ENCODE measurements around the gene SH2D3A. TPM values are rescaled to one million over a fixed set of nuclear protein-coding genes. Genes with fewer than 3 reads are reported as not detected.
"Not testable (repeated sequence)": the region's sequence is repeated elsewhere in the genome, so short reads cannot be mapped to it uniquely, and the experiment has no call there.

Gene SH2D3A
- total RNA-seq, 5 donors from 2014 or later (not counting 1 experiment from before 2014, with no cell fraction given), result 61.7 to 83.7 (median 73.6) TPM

- DNase-seq; H3K4me1 ChIP-seq (ENCODE audit: control insufficient read depth in 1 of 2, extremely low read depth in 1 of 2, insufficient read depth in 2 of 2, low read length in 2 of 2); H3K36me3 ChIP-seq (ENCODE audit: control insufficient read depth in 2 of 2, extremely low read depth in 1 of 2, insufficient read depth in 1 of 2, low read length in 1 of 2); ATAC-seq (replicated peaks in 1 of 4); H3K27ac ChIP-seq (ENCODE audit: low read length); H3K4me3 ChIP-seq (ENCODE audit: control insufficient read depth in 1 of 2, extremely low read depth in 1 of 2, low read length in 1 of 2); H3K4me3 Mint-ChIP-seq; H3K27ac Mint-ChIP-seq; H3K9me3 ChIP-seq; H3K36me3 Mint-ChIP-seq; H3K9me3 Mint-ChIP-seq; POLR2A ChIA-PET: not testable (repeated sequence)
- peaks cover 10 to 16% (median 12%) of the 10 kb centered on the region in 3 donors for H3K4me1 Mint-ChIP-seq
- H3K27me3 Mint-ChIP-seq, result peaks cover 33 to 38% of the 10 kb centered on the region in 2 donors
- CTCF ChIA-PET, result interaction anchor here in 1 of 2 donors (0.7 kb wide), 1 partner anchor 178 kb away, joined by 4 read pairs; no protein-coding TSS in a partner anchor
- 95% methylated on average over 7 of the region's 12 CpGs for WGBS (ENCODE audit: insufficient coverage)
- peaks cover 0 to 55% of the 10 kb centered on the region in 2 experiments for H3K27me3 ChIP-seq (replicated peaks in 1 of 2; ENCODE audit: control insufficient read depth in 2 of 2, extremely low read depth in 1 of 2, insufficient read depth in 2 of 2, low read length in 1 of 2)
Observed at GRCh38 chr19:6708913-6709312, 58.3 kb downstream of the SH2D3A start.

GRCh38 chr19:6708346-6708745, 58.9 kb downstream of the SH2D3A start:
- H3K4me3 Mint-ChIP-seq, result no peak overlapping the region
- H3K36me3 Mint-ChIP-seq, result no peaks in the 10 kb centered on the region
- no peak for DNase-seq
- H3K36me3 ChIP-seq (ENCODE audit: control insufficient read depth in 2 of 2, extremely low read depth in 1 of 2, insufficient read depth in 1 of 2, low read length in 1 of 2), result no peaks in the 10 kb centered on the region
- peaks cover 0 to 55% of the 10 kb centered on the region in 2 experiments for H3K27me3 ChIP-seq (replicated peaks in 1 of 2; ENCODE audit: control insufficient read depth in 2 of 2, extremely low read depth in 1 of 2, insufficient read depth in 2 of 2, low read length in 1 of 2)
- no peak overlapping the region for H3K27ac ChIP-seq (ENCODE audit: low read length)
- H3K9me3 ChIP-seq, result no peaks in the 10 kb centered on the region
- H3K27me3 Mint-ChIP-seq, result peaks cover 33 to 38% of the 10 kb centered on the region in 2 donors
- peaks cover 10 to 16% (median 12%) of the 10 kb centered on the region in 3 donors for H3K4me1 Mint-ChIP-seq
- H3K4me1 ChIP-seq (ENCODE audit: control insufficient read depth in 1 of 2, extremely low read depth in 1 of 2, insufficient read depth in 2 of 2, low read length in 2 of 2), result peaks cover 0 to 7% of the 10 kb centered on the region in 2 experiments
- H3K4me3 ChIP-seq (ENCODE audit: control insufficient read depth in 1 of 2, extremely low read depth in 1 of 2, low read length in 1 of 2), result no peak overlapping the region
- no peak overlapping the region for H3K27ac Mint-ChIP-seq
- CTCF ChIA-PET, result interaction anchor here in 1 of 2 donors (0.7 kb wide), 1 partner anchor 179 kb away, joined by 4 read pairs; no protein-coding TSS in a partner anchor
- POLR2A ChIA-PET, result no interaction called here
- H3K9me3 Mint-ChIP-seq, result no peaks in the 10 kb centered on the region
- no peak for ATAC-seq (replicated peaks in 1 of 4)
- WGBS (ENCODE audit: insufficient coverage), result 92% methylated on average over 3 of the region's 3 CpGs

GRCh38 chr19:6707658-6708018, 59.6 kb downstream of the SH2D3A start:
- 80% methylated on average over 15 of the region's 16 CpGs for WGBS (ENCODE audit: insufficient coverage)
- Mint-ChIP-seq H3K36me3 (no peaks in the 10 kb centered on the region), H3K27me3 (peaks cover 33 to 36% of the 10 kb centered on the region in 2 donors), H3K4me3 (no peak overlapping the region), H3K27ac (no peak overlapping the region), H3K9me3 (no peaks in the 10 kb centered on the region), H3K4me1 (peaks cover 10 to 16% (median 12%) of the 10 kb centered on the region in 3 donors)
- DNase-seq (no peak), ATAC-seq (replicated peaks in 1 of 4) (no peak)
- Histone ChIP-seq H3K27ac (ENCODE audit: low read length) (no peak overlapping the region), H3K27me3 (replicated peaks in 1 of 2; ENCODE audit: control insufficient read depth in 2 of 2, extremely low read depth in 1 of 2, insufficient read depth in 2 of 2, low read length in 1 of 2) (peaks cover 0 to 53% of the 10 kb centered on the region in 2 experiments), H3K4me3 (ENCODE audit: control insufficient read depth in 1 of 2, extremely low read depth in 1 of 2, low read length in 1 of 2) (no peak overlapping the region), H3K36me3 (ENCODE audit: control insufficient read depth in 2 of 2, extremely low read depth in 1 of 2, insufficient read depth in 1 of 2, low read length in 1 of 2) (no peaks in the 10 kb centered on the region), H3K4me1 (ENCODE audit: control insufficient read depth in 1 of 2, extremely low read depth in 1 of 2, insufficient read depth in 2 of 2, low read length in 2 of 2) (peaks cover 0 to 7% of the 10 kb centered on the region in 2 experiments), H3K9me3 (no peaks in the 10 kb centered on the region)
- ChIA-PET POLR2A (no interaction called here), CTCF (no interaction called here)

GRCh38 chr19:6707011-6707657, 60.1 kb downstream of the SH2D3A start:
- CTCF ChIA-PET, result no interaction called here
- no peak for DNase-seq

GRCh38 chr19:6706633-6706958, 60.6 kb downstream of the SH2D3A start:
- no peaks in the 10 kb centered on the region for H3K36me3 ChIP-seq (ENCODE audit: control insufficient read depth in 2 of 2, extremely low read depth in 1 of 2, insufficient read depth in 1 of 2, low read length in 1 of 2)
- Mint-ChIP-seq H3K27me3 (peaks cover 33% of the 10 kb centered on the region in 2 donors), H3K9me3 (no peaks in the 10 kb centered on the region), H3K27ac (no peak overlapping the region), H3K4me1 (peaks cover 10 to 16% (median 12%) of the 10 kb centered on the region in 3 donors), H3K36me3 (no peaks in the 10 kb centered on the region), H3K4me3 (no peak overlapping the region)
- ATAC-seq (replicated peaks in 1 of 4) (no peak), DNase-seq (no peak)
- H3K4me1 ChIP-seq (ENCODE audit: control insufficient read depth in 1 of 2, extremely low read depth in 1 of 2, insufficient read depth in 2 of 2, low read length in 2 of 2), result peaks cover 0 to 7% of the 10 kb centered on the region in 2 experiments
- no peak overlapping the region for H3K27ac ChIP-seq (ENCODE audit: low read length)
- no peaks in the 10 kb centered on the region for H3K9me3 ChIP-seq
- CTCF ChIA-PET, result no interaction called here
- H3K4me3 ChIP-seq (ENCODE audit: control insufficient read depth in 1 of 2, extremely low read depth in 1 of 2, low read length in 1 of 2), result no peak overlapping the region
- no CpG with 5 or more reads among the region's 3 CpGs for WGBS (ENCODE audit: insufficient coverage)
- POLR2A ChIA-PET, result no interaction called here
- H3K27me3 ChIP-seq (replicated peaks in 1 of 2; ENCODE audit: control insufficient read depth in 2 of 2, extremely low read depth in 1 of 2, insufficient read depth in 2 of 2, low read length in 1 of 2), result peaks cover 0 to 55% of the 10 kb centered on the region in 2 experiments

More at GRCh38 chr19:6707011-6707657, 60.1 kb downstream of the SH2D3A start:
- no peaks in the 10 kb centered on the region for H3K9me3 Mint-ChIP-seq
- H3K9me3 ChIP-seq, result no peaks in the 10 kb centered on the region
- 93% methylated on average over 24 of the region's 44 CpGs for WGBS (ENCODE audit: insufficient coverage)
- no peak overlapping the region for H3K4me3 Mint-ChIP-seq
- H3K27me3 Mint-ChIP-seq, result peaks cover 33% of the 10 kb centered on the region in 2 donors
- H3K36me3 ChIP-seq (ENCODE audit: control insufficient read depth in 2 of 2, extremely low read depth in 1 of 2, insufficient read depth in 1 of 2, low read length in 1 of 2), result no peaks in the 10 kb centered on the region
- peaks cover 0 to 56% of the 10 kb centered on the region in 2 experiments for H3K27me3 ChIP-seq (replicated peaks in 1 of 2; ENCODE audit: control insufficient read depth in 2 of 2, extremely low read depth in 1 of 2, insufficient read depth in 2 of 2, low read length in 1 of 2)
- H3K4me3 ChIP-seq (ENCODE audit: control insufficient read depth in 1 of 2, extremely low read depth in 1 of 2, low read length in 1 of 2), result no peak overlapping the region
- no peak overlapping the region for H3K27ac Mint-ChIP-seq
- H3K27ac ChIP-seq (ENCODE audit: low read length), result no peak overlapping the region
- peaks cover 10 to 16% (median 12%) of the 10 kb centered on the region in 3 donors for H3K4me1 Mint-ChIP-seq
- H3K36me3 Mint-ChIP-seq, result no peaks in the 10 kb centered on the region
- POLR2A ChIA-PET, result no interaction called here
- peaks cover 0 to 7% of the 10 kb centered on the region in 2 experiments for H3K4me1 ChIP-seq (ENCODE audit: control insufficient read depth in 1 of 2, extremely low read depth in 1 of 2, insufficient read depth in 2 of 2, low read length in 2 of 2)
- ATAC-seq (replicated peaks in 1 of 4), result no peak

- H3K27ac ChIP-seq (ENCODE audit: low read length), result no peak overlapping the region
Observed at GRCh38 chr19:6705931-6706632, 61.2 kb downstream of the SH2D3A start.

More at GRCh38 chr19:6705931-6706632, 61.2 kb downstream of the SH2D3A start:
- Mint-ChIP-seq H3K9me3 (no peaks in the 10 kb centered on the region), H3K27ac (no peak overlapping the region), H3K4me3 (no peak overlapping the region), H3K4me1 (peaks cover 9 to 12% (median 10%) of the 10 kb centered on the region in 3 donors), H3K27me3 (peaks cover 30% of the 10 kb centered on the region in 2 donors), H3K36me3 (no peaks in the 10 kb centered on the region)
- peaks cover 0 to 50% of the 10 kb centered on the region in 2 experiments for H3K27me3 ChIP-seq (replicated peaks in 1 of 2; ENCODE audit: control insufficient read depth in 2 of 2, extremely low read depth in 1 of 2, insufficient read depth in 2 of 2, low read length in 1 of 2)
- H3K36me3 ChIP-seq (ENCODE audit: control insufficient read depth in 2 of 2, extremely low read depth in 1 of 2, insufficient read depth in 1 of 2, low read length in 1 of 2), result no peaks in the 10 kb centered on the region
- POLR2A ChIA-PET, result no interaction called here
- CTCF ChIA-PET, result no interaction called here
- H3K4me3 ChIP-seq (ENCODE audit: control insufficient read depth in 1 of 2, extremely low read depth in 1 of 2, low read length in 1 of 2), result no peak overlapping the region
- H3K4me1 ChIP-seq (ENCODE audit: control insufficient read depth in 1 of 2, extremely low read depth in 1 of 2, insufficient read depth in 2 of 2, low read length in 2 of 2), result peaks cover 0 to 7% of the 10 kb centered on the region in 2 experiments
- WGBS (ENCODE audit: insufficient coverage), result 93% methylated on average over 5 of the region's 11 CpGs
- H3K9me3 ChIP-seq, result no peaks in the 10 kb centered on the region
- ATAC-seq (replicated peaks in 1 of 4) (no peak), DNase-seq (no peak)
